GM21619 (cell line): ENCODE results near the gene PNN.

Source experiments
- ATAC-seq: cut with Tn5 transposase; IDR thresholded peaks from one replicate; pipeline ENCODE4 v1.9.1; 2021; ENCODE audit not compliant: unreplicated experiment

Gene PNN

DNA sequence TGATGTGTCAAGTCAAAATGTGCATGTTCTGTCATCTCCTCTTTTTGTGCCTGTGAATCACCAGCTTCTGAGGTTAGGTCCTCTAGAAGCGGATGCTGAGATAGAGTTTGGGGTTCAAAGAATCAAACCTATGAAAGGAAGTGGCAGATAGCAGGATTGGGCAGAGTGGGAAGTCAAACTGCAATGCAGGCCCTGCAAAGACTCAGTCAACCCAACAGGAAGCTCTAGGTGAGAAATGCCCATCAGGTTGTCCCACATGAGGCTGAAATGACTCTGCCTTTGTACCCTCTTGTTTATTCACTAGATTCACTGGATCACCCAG, 54.1 kb downstream of the PNN start:
- ATAC-seq, result peak; percentile 77

DNA sequence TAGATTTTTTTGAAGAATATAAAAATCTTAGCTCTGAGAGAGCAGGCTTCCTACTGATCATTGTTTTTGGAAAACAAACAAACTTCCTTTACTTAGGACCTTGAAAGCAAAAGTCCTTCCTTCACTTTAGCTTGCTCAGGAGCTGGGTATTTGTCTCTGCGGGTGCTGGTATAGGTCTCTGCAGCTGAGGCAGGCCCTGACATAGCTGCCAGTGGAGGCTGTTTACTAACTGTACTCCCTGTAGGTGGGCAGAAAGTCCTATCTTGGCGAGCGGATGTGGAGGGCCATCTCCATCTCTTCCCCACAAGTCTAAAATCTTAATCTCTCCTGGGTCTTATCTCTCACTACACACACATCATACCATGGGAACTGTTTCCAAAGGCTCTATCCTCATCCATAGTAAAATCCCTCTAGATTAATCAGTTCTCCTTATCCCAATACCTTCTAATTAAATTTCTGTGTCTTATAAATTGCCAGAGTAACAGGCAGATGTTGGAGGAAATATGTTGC, 54.6 kb downstream of the PNN start:
- no peak for ATAC-seq

DNA sequence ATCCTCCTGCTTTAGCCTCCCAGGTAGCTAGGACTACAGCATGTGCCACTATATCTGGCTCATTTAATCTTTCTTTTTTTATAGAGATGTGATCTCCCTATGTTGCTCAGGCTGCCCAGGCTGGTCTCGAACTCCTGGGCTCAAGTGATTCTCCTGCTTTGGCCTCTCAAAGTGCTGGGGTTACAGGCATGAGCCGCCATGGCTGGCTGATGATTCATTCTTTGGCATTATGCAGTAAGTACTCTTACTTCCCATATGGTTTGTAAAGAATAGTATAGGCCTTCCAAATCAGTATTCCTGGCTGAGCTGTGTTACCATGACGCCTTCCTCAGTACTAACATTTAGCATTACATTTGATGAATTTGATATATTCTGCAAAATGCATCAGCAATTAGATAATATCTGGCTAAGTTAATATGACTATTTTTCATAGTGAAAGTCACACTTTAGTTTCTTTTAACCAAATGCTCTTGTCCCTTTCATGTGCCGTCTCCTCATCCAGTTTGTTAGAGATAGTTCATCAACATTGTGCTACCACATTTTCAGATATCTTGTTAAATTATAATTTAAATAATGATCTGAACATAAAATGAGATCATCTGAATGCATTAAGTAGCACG, 55.5 kb downstream of the PNN start:
- ATAC-seq, result no peak

DNA sequence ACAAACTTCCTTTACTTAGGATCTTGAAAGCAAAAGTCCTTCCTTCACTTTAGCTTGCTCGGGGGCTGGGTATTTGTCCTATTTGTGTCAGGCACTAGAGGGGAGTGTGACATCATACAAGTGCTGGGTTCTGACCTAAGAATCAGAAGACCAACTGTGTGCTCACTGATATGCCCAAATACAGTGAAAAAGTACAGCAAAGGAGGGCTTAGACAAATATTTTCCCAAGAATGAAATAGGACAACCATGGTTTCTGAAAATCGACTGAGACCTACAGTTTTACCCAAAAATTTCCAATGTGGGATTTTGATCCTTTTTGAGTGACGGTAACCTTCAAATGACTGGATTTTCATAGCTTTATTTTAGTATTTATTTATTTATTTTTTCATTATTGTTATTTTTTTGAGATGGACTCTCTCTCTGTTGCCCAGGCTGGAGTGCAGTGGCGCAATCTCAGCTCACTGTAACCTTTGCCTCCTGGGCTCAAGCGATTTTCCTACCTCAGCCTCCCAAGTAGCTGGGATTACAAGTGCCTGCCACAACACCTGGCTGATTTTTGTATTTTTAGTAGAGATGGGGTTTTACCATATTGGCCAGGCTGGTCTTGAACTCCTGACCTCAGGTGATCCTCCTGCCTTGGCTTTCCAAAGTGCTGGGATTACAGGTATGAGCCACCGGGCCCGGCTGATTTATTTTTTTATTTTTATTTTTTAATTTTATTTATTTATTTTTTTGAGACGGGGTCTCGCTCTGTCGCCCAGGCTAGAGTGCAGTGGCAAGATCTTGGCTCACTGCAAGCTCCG, 56.9 kb downstream of the PNN start:
- peak; percentile 64 for ATAC-seq
